ENCODE results near the gene TRIML2.

GRCh38 chr4:188139141-188139540 lies 29.7 kb upstream of the TRIML2 start, which contains the start of gene TRIML1:
- no peak for TF ChIP-seq TBL1XR1 (IDR thresholded peaks at IDR 0.05; ENCODE audit: low read length in 2 of 2)
- no peak for TF ChIP-seq RBM39 (optimal IDR thresholded peaks at IDR 0.05; ENCODE audit: low read depth, low read length)
- TF ChIP-seq SAP30 (IDR thresholded peaks at IDR 0.05; ENCODE audit: borderline replicate concordance, insufficient read depth, low read depth, low read length, poor library complexity, severe bottlenecking), result no peak
- TF ChIP-seq CREM (IDR thresholded peaks at IDR 0.05; ENCODE audit: low read depth), result no peak
- no peak for TF ChIP-seq CBFA2T3 (IDR thresholded peaks at IDR 0.05)
- no peak for TF ChIP-seq RAD21 (CRISPR knock-in tag; conservative IDR thresholded peaks at IDR 0.05 in 1 of 2, IDR thresholded peaks at IDR 0.05 in 1 of 2)
- TF ChIP-seq CTCF (IDR thresholded peaks at IDR 0.05 in 2 of 3, conservative IDR thresholded peaks at IDR 0.05 in 1 of 3; ENCODE audit: insufficient read depth in 2 of 3, low read depth in 1 of 3, low read length in 3 of 3), result no peak
- TF ChIP-seq BHLHE40 (IDR thresholded peaks at IDR 0.05; ENCODE audit: low read length), result no peak
- no peak for TF ChIP-seq FOSL1 (tag; conservative IDR thresholded peaks at IDR 0.05)
- TF ChIP-seq ZNF274 (IDR thresholded peaks at IDR 0.05; ENCODE audit: borderline replicate concordance, low read depth, low read length), result no peak
- no peak for TF ChIP-seq SP1 (CRISPR knock-in tag; IDR thresholded peaks at IDR 0.05)
- TF ChIP-seq RNF219 (CRISPR knock-in tag; IDR thresholded peaks at IDR 0.05), result no peak
- no peak for TF ChIP-seq MYBL2 (IDR thresholded peaks at IDR 0.05; ENCODE audit: low read depth)
- no peak for TF ChIP-seq MYBL2 (CRISPR knock-in tag; IDR thresholded peaks at IDR 0.05; ENCODE audit: borderline replicate concordance)
- no peak for TF ChIP-seq ATF3 (IDR thresholded peaks at IDR 0.05)
- no peak for TF ChIP-seq ATF3 (CRISPR knock-in tag; conservative IDR thresholded peaks at IDR 0.05)
